Trophoblast cell (in vitro differentiated cells and primary cell): ENCODE data around the gene PREX1.
"Not testable (repeated sequence)": the region's sequence is repeated elsewhere in the genome, so short reads cannot be mapped to it uniquely, and the experiment has no call there.

ENCODE experiments used
- DNase-seq, 2 donors: peaks; one replicate each; pipeline ENCODE4 v3.0.0-alpha.2; 2016
- H2AFZ ChIP-seq: 2 replicates; pipeline ENCODE4 v1.6.1; 2013; ENCODE audit warnings: low read length, moderate library complexity, mild to moderate bottlenecking; ENCODE audit not compliant: insufficient read depth, poor library complexity
- H2AK5ac ChIP-seq: 2 replicates; pipeline ENCODE4 v1.6.1; 2013; ENCODE audit warnings: mild to moderate bottlenecking, low read length
- H2BK120ac ChIP-seq: 2 replicates; pipeline ENCODE4 v1.6.1; 2013; ENCODE audit warnings: low read length, mild to moderate bottlenecking, moderate library complexity; ENCODE audit not compliant: insufficient read depth, poor library complexity
- H2BK12ac ChIP-seq: 2 replicates; pipeline ENCODE4 v1.6.1; 2013; ENCODE audit warnings: mild to moderate bottlenecking, low read length, moderate library complexity
- H2BK5ac ChIP-seq: 2 replicates; pipeline ENCODE4 v1.6.1; 2013; ENCODE audit warnings: low read length, low read depth, moderate library complexity, mild to moderate bottlenecking; ENCODE audit not compliant: poor library complexity
- H3K14ac ChIP-seq: 2 replicates; pipeline ENCODE4 v1.6.1; 2013; ENCODE audit warnings: mild to moderate bottlenecking, low read length
- H3K18ac ChIP-seq: 2 replicates; pipeline ENCODE4 v1.6.1; 2013; ENCODE audit warnings: mild to moderate bottlenecking, low read length
- H3K23ac ChIP-seq: 2 replicates; pipeline ENCODE4 v1.6.1; 2013; ENCODE audit warnings: low read length
- H3K27ac ChIP-seq: 2 replicates; pipeline ENCODE4 v1.5.1; 2013; ENCODE audit warnings: low read depth, mild to moderate bottlenecking, inconsistent platforms, low read length, moderate library complexity
- H3K27me3 ChIP-seq: 2 replicates; pipeline ENCODE4 v1.6.1; 2013; ENCODE audit warnings: inconsistent platforms, mild to moderate bottlenecking, low read length, moderate library complexity; ENCODE audit not compliant: insufficient read depth
- H3K36me3 ChIP-seq, 2 experiments: 1 replicate in 1 of 2; 2 replicates in 1 of 2; pipeline ENCODE4 v1.6.1; 2013; ENCODE audit warnings: low read length in 2 of 2, mild to moderate bottlenecking in 2 of 2, moderate library complexity in 1 of 2; ENCODE audit not compliant: insufficient read depth in 2 of 2, control insufficient read depth in 1 of 2
- H3K4ac ChIP-seq: 2 replicates; pipeline ENCODE4 v1.6.1; 2013; ENCODE audit warnings: low read depth, mild to moderate bottlenecking, low read length, moderate library complexity
- H3K4me1 ChIP-seq, 2 experiments: 1 replicate in 1 of 2; 2 replicates in 1 of 2; pipeline ENCODE4 v1.6.1; 2013; ENCODE audit warnings: low read length in 2 of 2, mild to moderate bottlenecking in 2 of 2, moderate library complexity in 1 of 2; ENCODE audit not compliant: insufficient read depth in 2 of 2, control insufficient read depth in 1 of 2
- H3K4me2 ChIP-seq: 2 replicates; pipeline ENCODE4 v1.6.1; 2013; ENCODE audit warnings: inconsistent platforms, mild to moderate bottlenecking, low read length, moderate library complexity
- H3K4me3 ChIP-seq: 2 replicates; pipeline ENCODE4 v1.5.1; 2013; ENCODE audit warnings: mild to moderate bottlenecking, low read depth, low read length, inconsistent platforms
- H3K79me1 ChIP-seq: one replicate; pipeline ENCODE4 v1.6.1; 2013; ENCODE audit warnings: low read length
- H3K79me2 ChIP-seq: 2 replicates; pipeline ENCODE4 v1.6.1; 2013; ENCODE audit warnings: low read length, mild to moderate bottlenecking; ENCODE audit not compliant: control insufficient read depth, insufficient read depth, poor library complexity
- H3K9ac ChIP-seq: 2 replicates; pipeline ENCODE4 v1.6.1; 2013; ENCODE audit warnings: mild to moderate bottlenecking, low read length
- H3K9me3 ChIP-seq: 2 replicates; pipeline ENCODE4 v1.6.1; 2013; ENCODE audit warnings: low read depth, mild to moderate bottlenecking, control low read depth, inconsistent platforms, low read length; ENCODE audit not compliant: insufficient read depth
- H4K12ac ChIP-seq: 2 replicates; pipeline ENCODE4 v1.6.1; 2013; ENCODE audit warnings: low read depth, mild to moderate bottlenecking, low read length, moderate library complexity
- H4K8ac ChIP-seq: 2 replicates; pipeline ENCODE4 v1.6.1; 2013; ENCODE audit warnings: low read depth, mild to moderate bottlenecking, low read length, moderate library complexity
- H4K91ac ChIP-seq: one replicate; pipeline ENCODE4 v1.6.1; 2013; ENCODE audit warnings: low read depth, mild to moderate bottlenecking, low read length, moderate library complexity
- WGBS: extraction: QIAGEN DNeasy Blood & Tissue Kit; methylation state at CpG from one replicate; pipeline ENCODE4 v1.1.7; 2013; ENCODE audit warnings: missing lambda C conversion rate; ENCODE audit not compliant: insufficient read length, insufficient coverage; ENCODE audit errors: extremely low coverage; 5-methylcytosine and 5-hydroxymethylcytosine counted together

The PREX1 gene

DNA sequence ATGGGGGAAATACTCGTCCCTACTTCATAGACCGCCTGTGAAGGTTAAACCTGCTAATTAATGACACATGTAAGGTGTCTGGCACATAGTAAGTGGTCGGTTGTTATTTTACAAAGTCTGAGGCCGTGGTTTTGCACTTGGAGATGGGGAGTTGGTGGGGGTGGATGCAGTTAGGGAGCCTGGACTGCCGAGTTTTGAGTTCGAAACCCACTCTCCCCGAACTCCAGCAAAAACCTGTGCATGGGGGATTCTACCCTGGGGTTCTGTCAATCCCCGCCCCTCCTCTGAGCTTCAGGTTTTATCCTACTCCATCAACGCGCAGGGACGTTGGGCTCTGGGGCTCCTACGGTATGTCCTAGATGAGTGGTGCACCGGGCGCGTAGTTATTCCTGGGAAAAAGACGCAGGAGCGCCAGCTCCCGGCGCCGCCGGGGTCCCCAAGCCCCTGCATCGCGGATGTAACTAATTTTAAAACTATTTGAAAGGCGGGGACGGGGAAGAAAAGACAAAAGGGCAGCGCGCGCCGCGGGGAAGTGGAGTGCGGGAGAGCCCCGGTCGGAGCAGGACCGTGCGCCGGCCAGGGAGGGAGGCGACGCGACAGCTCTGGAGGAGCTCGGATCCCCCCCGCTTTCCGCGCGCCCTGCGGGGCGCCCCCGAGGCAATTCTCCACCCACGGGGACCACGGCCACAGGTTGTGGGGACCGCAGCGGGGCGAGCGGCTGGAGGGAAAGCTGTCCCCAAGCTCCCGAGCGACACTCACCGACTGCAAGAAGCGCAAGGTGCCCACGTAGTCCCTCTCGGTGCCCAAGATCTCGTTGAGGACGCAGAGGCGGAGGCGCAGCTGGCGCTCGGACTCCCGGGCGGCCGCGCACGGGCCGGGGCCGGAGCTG is 672 bp downstream of the PREX1 start:
- peaks cover 0 to 10% of the 10 kb centered on the region in 2 experiments for H3K4me1 ChIP-seq
- H3K79me1 ChIP-seq = peaks cover 6% of the 10 kb centered on the region
- peak overlapping the region; percentile 66 for H2AFZ ChIP-seq
- peak in 1 of 2 donors; percentile 35 for DNase-seq
- no peak overlapping the region for H2BK12ac ChIP-seq
- H3K14ac ChIP-seq = no peak overlapping the region
- no peak overlapping the region for H4K91ac ChIP-seq
- H3K4ac ChIP-seq = no peak overlapping the region
- peaks cover 4% of the 10 kb centered on the region for H3K79me2 ChIP-seq
- WGBS = no CpG with 5 or more reads among the region's 72 CpGs
- no peak overlapping the region for H4K12ac ChIP-seq
- H2BK120ac ChIP-seq = no peak overlapping the region
- H3K4me3 ChIP-seq = peak overlapping the region; percentile 63
- no peak overlapping the region for H3K27ac ChIP-seq
- no peak overlapping the region for H3K9ac ChIP-seq
- no peak overlapping the region for H2AK5ac ChIP-seq
- no peak overlapping the region for H3K23ac ChIP-seq
- peaks cover 19% of the 10 kb centered on the region for H3K27me3 ChIP-seq
- peak overlapping the region; percentile 91 for H3K4me2 ChIP-seq
- no peak overlapping the region for H2BK5ac ChIP-seq
- H3K36me3 ChIP-seq = no peaks in the 10 kb centered on the region
- no peaks in the 10 kb centered on the region for H3K9me3 ChIP-seq
- peak overlapping the region; percentile 6 for H3K18ac ChIP-seq
- no peak overlapping the region for H4K8ac ChIP-seq

DNA sequence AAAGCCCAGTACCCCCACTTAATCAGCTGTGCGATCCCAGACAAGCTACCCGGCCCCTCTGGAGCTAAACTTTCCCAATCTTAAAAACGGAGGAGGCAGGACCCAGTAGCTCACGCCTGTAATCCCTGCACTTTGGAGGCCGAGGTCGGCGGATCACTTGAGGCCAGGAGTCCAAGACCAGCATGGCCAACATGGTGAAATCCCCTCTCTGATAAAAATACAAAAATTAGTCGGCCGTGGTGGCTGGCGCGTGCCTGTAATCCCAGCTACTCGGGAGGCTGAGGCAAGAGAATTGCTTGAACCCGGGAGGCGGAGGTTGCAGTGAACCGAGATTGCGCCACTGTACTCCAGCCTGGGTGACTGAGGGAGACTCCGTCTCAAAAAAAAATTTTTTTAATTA is 1.3 kb downstream of the PREX1 start:
- H3K9me3 ChIP-seq, H3K36me3 ChIP-seq, H2AFZ ChIP-seq, H3K4me2 ChIP-seq, H4K8ac ChIP-seq, H3K79me2 ChIP-seq, H2BK5ac ChIP-seq, H3K27ac ChIP-seq, H2BK12ac ChIP-seq, H3K4me3 ChIP-seq, H3K23ac ChIP-seq, H3K18ac ChIP-seq, H3K9ac ChIP-seq, H3K79me1 ChIP-seq, H3K4ac ChIP-seq, H2BK120ac ChIP-seq, H3K14ac ChIP-seq, H3K4me1 ChIP-seq, H2AK5ac ChIP-seq, H4K12ac ChIP-seq, H4K91ac ChIP-seq: not testable (repeated sequence)
- peak; percentile 44 to 54 for DNase-seq
- WGBS = no CpG with 5 or more reads among the region's 17 CpGs
- peaks cover 19% of the 10 kb centered on the region for H3K27me3 ChIP-seq

DNA sequence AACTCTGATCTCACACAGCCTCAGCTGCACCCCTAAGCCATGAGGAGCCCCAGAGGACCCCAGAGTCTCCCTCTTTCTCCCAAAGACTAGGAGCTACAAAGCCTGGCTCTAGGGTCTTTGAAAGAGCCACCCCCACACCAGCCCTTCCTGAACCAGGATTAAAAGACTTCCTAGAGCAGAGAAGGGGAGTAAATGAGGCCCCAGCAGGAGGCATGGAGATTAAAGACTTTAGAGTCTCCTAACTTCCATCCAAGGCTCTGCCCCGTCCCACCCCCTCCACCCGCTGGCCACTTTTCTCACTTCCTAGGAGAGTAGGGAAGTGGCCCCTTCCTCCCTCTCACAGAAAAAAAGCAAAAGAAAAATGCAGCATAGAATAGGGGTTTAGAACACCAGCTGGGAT is 1.7 kb downstream of the PREX1 start:
- Histone ChIP-seq H3K27ac (no peak overlapping the region), H4K91ac (no peak overlapping the region), H4K8ac (no peak overlapping the region), H3K18ac (no peak overlapping the region), H3K4ac (no peak overlapping the region), H3K79me2 (peaks cover 4% of the 10 kb centered on the region), H2AFZ (no peak overlapping the region), H3K36me3 (no peaks in the 10 kb centered on the region), H2BK12ac (no peak overlapping the region), H3K27me3 (peaks cover 19% of the 10 kb centered on the region), H3K79me1 (peaks cover 6% of the 10 kb centered on the region), H3K9ac (no peak overlapping the region), H3K4me1 (peaks cover 0 to 10% of the 10 kb centered on the region in 2 experiments), H4K12ac (no peak overlapping the region), H3K14ac (no peak overlapping the region), H2AK5ac (no peak overlapping the region), H3K4me3 (no peak overlapping the region), H3K23ac (no peak overlapping the region), H2BK5ac (no peak overlapping the region), H3K9me3 (no peaks in the 10 kb centered on the region), H2BK120ac (no peak overlapping the region), H3K4me2 (no peak overlapping the region)
- no CpG with 5 or more reads among the region's 2 CpGs for WGBS
- DNase-seq = no peak

DNA sequence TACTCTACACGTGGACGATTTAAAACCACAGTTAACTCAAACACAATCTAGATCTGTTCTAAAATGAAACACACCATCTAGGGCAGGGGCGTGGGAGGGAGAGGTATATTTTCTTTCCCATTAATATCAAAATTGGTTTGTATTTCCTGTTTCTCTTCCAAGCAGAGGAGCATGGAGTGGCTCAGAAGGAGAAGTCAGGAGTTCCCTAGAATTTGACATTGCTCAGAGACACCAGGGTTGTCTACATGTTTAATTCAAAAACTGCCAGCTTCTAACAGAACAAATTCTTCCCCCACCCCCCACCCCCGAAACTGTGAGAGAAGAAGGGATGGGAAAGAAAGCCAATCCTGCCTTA is 2.3 kb downstream of the PREX1 start:
- Histone ChIP-seq H3K27me3 (peaks cover 19% of the 10 kb centered on the region), H3K4me2 (no peak overlapping the region), H2BK5ac (no peak overlapping the region), H3K79me1 (peaks cover 6% of the 10 kb centered on the region), H4K91ac (no peak overlapping the region), H3K4me1 (peaks cover 0 to 10% of the 10 kb centered on the region in 2 experiments), H4K12ac (no peak overlapping the region), H2BK120ac (no peak overlapping the region), H3K9ac (no peak overlapping the region), H2BK12ac (no peak overlapping the region), H3K14ac (no peak overlapping the region), H2AK5ac (no peak overlapping the region), H3K79me2 (peaks cover 4% of the 10 kb centered on the region), H3K27ac (no peak overlapping the region), H3K36me3 (no peaks in the 10 kb centered on the region), H3K4ac (no peak overlapping the region), H2AFZ (no peak overlapping the region), H3K18ac (no peak overlapping the region), H3K4me3 (no peak overlapping the region), H4K8ac (no peak overlapping the region), H3K23ac (no peak overlapping the region), H3K9me3 (no peaks in the 10 kb centered on the region)
- WGBS = no CpG with 5 or more reads among the region's 4 CpGs
- DNase-seq = no peak
